GM06990 (cell line): Measurements from ENCODE around the gene C17orf50.
"Not testable (repeated sequence)": the region's sequence is repeated elsewhere in the genome, so short reads cannot be mapped to it uniquely, and the experiment has no call there.

Experiments
- DNase-seq: peaks from one replicate; pipeline ENCODE4 v3.0.0-alpha.2; 2011; ENCODE audit not compliant: insufficient read length; ENCODE audit errors: extremely low read depth
- H3K27me3 ChIP-seq: replicated peaks from 2 replicates; pipeline ENCODE4 v1.6.0; 2011; ENCODE audit warnings: low read length; ENCODE audit not compliant: control insufficient read depth, insufficient read depth
- H3K36me3 ChIP-seq: 2 replicates; pipeline ENCODE4 v1.5.1; 2011; ENCODE audit warnings: low read length; ENCODE audit not compliant: control insufficient read depth, insufficient read depth
- H3K4me3 ChIP-seq: replicated peaks from 2 replicates; pipeline ENCODE4 v1.5.1; 2011; ENCODE audit warnings: low read depth, mild to moderate bottlenecking, control low read depth, low read length
- CTCF ChIP-seq: IDR thresholded peaks from 2 replicates; pipeline ENCODE4 v1.5.1; 2011; ENCODE audit warnings: low read length, control low read depth, mild to moderate bottlenecking, inconsistent platforms; ENCODE audit not compliant: insufficient read depth, poor library complexity, severe bottlenecking

Gene C17orf50

GRCh38 chr17:35749560-35750412 is 10.9 kb upstream of the C17orf50 start:
- TF ChIP-seq CTCF, result no peak
- no peak overlapping the region for H3K4me3 ChIP-seq
- no peaks in the 10 kb centered on the region for H3K36me3 ChIP-seq
- H3K27me3 ChIP-seq, result peaks cover 2% of the 10 kb centered on the region; the same call in 1 of the 2 replicates
- no peak for DNase-seq

GRCh38 chr17:35750526-35751395 is 9.9 kb upstream of the C17orf50 start:
- no peaks in the 10 kb centered on the region for H3K36me3 ChIP-seq
- no peak overlapping the region for H3K4me3 ChIP-seq
- H3K27me3 ChIP-seq, result peaks cover 2% of the 10 kb centered on the region; the same call in 1 of the 2 replicates
- no peak for TF ChIP-seq CTCF
- DNase-seq, result no peak

DNA sequence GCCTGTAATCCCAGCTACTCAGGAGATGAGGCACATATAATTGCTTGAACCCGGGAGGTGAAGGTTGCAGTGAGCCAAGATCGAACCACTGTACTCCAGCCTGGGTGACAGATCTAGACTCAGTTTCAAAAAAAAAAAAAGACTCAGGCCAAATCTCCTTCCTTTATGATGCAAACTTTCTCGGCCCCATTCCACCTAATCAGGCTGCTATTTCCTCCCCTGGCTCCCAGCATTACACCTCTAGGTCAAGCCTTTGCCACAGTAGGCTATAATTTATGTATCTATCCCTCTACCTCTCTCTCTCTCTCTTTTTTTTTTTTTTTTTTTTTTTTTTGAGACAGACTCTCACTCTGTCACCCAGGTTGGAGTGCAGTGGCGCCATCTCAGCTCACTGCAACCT is 9.1 kb upstream of the C17orf50 start:
- not testable (repeated sequence) for H3K4me3 ChIP-seq, H3K36me3 ChIP-seq, DNase-seq, H3K27me3 ChIP-seq

DNA sequence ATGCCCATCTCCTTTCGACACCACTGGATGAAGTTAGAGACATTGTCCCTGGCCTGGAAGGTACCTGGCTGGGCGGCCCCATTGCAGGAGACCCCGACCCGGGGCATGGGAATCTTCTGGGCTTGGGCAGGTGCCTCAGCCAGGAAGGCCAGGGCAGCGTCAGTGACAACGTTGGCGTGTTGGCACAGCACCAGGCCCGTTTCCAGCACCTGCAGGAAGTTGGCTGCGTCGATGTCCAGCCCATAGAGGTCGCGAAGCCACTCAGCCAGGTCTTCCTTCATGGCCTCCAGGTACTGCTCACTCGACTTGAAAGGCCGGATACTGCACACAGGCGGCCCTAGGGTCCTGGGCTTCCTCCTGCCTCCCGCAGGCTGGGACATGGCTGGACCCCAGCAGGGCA is 8.2 kb upstream of the C17orf50 start:
- DNase-seq, result no peak
- H3K27me3 ChIP-seq, result peaks cover 2% of the 10 kb centered on the region; the same call in 1 of the 2 replicates
- no peak overlapping the region for H3K4me3 ChIP-seq
- TF ChIP-seq CTCF, result no peak
- H3K36me3 ChIP-seq, result no peaks in the 10 kb centered on the region

DNA sequence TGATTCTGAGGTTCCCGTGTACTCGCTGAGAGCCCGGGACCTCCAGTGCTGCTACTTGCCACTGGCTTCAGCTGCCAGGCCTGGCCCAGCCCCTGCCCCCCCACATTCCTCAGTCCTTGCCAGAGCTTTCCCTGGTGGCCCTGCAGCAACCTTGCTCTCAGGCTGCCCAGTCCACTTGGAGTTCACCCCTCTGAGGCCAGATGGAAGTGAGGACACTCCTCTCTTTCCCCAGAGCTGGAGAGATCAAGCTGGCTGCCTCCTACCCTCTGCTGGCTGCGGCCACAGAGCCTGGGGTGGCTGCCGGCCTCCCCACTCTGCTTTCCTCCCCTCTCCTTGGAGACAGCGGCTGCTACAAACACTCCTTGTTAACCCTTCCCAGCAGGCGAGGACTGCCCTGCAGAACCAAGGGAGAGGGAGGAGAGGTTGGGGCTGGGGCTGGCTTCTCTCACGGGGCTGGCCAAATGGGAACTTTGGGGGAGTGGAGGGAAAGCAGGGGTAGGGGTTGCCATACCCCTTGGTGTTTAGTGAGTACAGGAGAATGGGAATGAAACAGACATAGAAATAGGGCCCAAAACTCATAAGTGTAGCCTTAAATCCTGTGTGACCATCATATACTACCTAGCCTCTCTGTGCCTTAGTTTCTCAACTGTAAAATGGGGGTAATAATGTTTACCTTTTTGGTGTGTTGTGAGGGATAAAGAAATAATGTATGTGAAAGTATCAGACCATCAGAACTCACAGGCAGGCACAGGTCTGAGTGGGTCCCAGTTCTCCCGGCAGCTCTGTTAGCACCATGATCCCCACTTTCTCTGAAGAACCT is 7.5 kb upstream of the C17orf50 start, which contains the start of gene GAS2L2:
Gene GAS2L2, minus strand, starts transcription at position 295 of the 820 bp plus-strand sequence. CDS start 389 bp downstream, outside the sequence.
- TF ChIP-seq CTCF, result no peak
- H3K27me3 ChIP-seq, result peaks cover 2% of the 10 kb centered on the region; the same call in 1 of the 2 replicates

More for the DNA sequence above, 7.5 kb upstream of the C17orf50 start, which contains the start of gene GAS2L2:
- DNase-seq, result no peak
- no peak within 1 kb of the TSS for H3K4me3 ChIP-seq
- no peaks in the 10 kb centered on the region for H3K36me3 ChIP-seq
